Natural killer cell treated with Interleukin-12 subunit alpha and Interleukin-12 subunit beta and Interleukin-15 and Interleukin-18, amount 100 ng/mL, for 72 hours (primary cell): ENCODE measurements around the gene MAP1S. TPM values are rescaled to one million over a fixed set of nuclear protein-coding genes. Genes with fewer than 3 reads are reported as not detected.

Source experiments
- ATAC-seq, 2 donors: fragments of 150-1000 bp; cut with Tn5 transposase in 1 of 2; sonication (Bioruptor Pico), chemical (Tn5 transposase) in 1 of 2; 2 replicates each; pipeline ENCODE4 v1.10.0; 2021
- DNase-seq: peaks from one replicate; pipeline ENCODE4 v3.0.0; 2022; ENCODE audit warnings: low spot score
- H3K27ac Mint-ChIP-seq, 2 donors: 1 replicate in 1 of 2; 2 replicates in 1 of 2; pipeline ENCODE4 v1.8.0; 2022; ENCODE audit warnings: mixed read lengths in 2 of 2, mild to moderate bottlenecking in 1 of 2, moderate library complexity in 1 of 2
- H3K27me3 Mint-ChIP-seq, 2 donors: 1 replicate in 1 of 2; 2 replicates in 1 of 2; pipeline ENCODE4 v1.8.0; 2022; ENCODE audit warnings: mixed read lengths in 2 of 2
- H3K36me3 Mint-ChIP-seq: one replicate; pipeline ENCODE4 v1.8.0; 2022; ENCODE audit warnings: mixed read lengths
- H3K4me1 Mint-ChIP-seq, 2 donors: 1 replicate in 1 of 2; 2 replicates in 1 of 2; pipeline ENCODE4 v1.8.0; 2022; ENCODE audit warnings: low read depth in 2 of 2, mixed read lengths in 2 of 2, mild to moderate bottlenecking in 1 of 2
- H3K4me3 Mint-ChIP-seq: one replicate; pipeline ENCODE4 v1.8.0; 2022; ENCODE audit warnings: mixed read lengths
- H3K9me3 Mint-ChIP-seq: 2 replicates; pipeline ENCODE4 v1.8.0; 2022; ENCODE audit warnings: mixed read lengths
- total RNA-seq, 2 donors: library from RNA; stranded (reverse); gene quantifications; one replicate each; pipeline ENCODE4 v1.2.3, GENCODE V29; 2022

MAP1S gene, protein sequence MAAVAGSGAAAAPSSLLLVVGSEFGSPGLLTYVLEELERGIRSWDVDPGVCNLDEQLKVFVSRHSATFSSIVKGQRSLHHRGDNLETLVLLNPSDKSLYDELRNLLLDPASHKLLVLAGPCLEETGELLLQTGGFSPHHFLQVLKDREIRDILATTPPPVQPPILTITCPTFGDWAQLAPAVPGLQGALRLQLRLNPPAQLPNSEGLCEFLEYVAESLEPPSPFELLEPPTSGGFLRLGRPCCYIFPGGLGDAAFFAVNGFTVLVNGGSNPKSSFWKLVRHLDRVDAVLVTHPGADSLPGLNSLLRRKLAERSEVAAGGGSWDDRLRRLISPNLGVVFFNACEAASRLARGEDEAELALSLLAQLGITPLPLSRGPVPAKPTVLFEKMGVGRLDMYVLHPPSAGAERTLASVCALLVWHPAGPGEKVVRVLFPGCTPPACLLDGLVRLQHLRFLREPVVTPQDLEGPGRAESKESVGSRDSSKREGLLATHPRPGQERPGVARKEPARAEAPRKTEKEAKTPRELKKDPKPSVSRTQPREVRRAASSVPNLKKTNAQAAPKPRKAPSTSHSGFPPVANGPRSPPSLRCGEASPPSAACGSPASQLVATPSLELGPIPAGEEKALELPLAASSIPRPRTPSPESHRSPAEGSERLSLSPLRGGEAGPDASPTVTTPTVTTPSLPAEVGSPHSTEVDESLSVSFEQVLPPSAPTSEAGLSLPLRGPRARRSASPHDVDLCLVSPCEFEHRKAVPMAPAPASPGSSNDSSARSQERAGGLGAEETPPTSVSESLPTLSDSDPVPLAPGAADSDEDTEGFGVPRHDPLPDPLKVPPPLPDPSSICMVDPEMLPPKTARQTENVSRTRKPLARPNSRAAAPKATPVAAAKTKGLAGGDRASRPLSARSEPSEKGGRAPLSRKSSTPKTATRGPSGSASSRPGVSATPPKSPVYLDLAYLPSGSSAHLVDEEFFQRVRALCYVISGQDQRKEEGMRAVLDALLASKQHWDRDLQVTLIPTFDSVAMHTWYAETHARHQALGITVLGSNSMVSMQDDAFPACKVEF
- total RNA-seq, result 10 to 100 TPM; 71.0 to 75.6 TPM

DNA sequence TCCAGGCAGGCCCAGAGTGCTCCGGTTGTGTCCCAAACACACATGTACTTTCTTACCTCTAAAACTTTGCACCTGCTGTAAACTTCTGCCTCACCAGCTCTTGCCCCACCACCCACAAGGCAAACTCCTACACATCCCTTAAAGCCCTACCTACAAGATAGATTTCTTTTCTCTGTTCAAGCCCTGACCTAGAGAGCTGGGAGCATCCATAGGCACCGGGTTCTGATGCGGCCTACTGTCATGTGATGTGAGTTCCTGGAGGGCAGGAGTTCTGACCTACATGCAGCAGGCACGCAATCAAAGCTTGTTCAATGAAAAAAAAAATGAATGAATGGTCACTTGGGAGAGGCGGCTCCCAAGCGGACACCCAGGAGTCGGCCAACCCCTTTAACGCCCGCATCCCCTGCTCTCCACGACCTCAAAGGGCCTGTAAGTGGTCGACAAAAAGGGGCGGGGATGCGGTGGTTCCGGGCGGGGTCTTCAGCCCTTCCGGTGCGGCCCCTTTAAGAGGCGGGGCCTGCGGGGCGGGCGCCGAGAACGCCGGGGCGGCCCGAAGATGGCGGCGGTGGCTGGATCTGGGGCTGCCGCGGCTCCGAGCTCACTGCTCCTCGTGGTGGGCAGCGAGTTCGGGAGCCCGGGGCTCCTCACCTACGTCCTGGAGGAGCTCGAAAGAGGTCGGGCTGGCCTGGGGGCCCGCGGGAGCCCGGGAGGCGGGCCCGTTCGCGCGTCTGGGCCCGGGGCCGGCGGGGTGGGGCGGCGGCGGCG, at the start of gene MAP1S:
MAP1S (plus strand) TSS at position 534 of the 765 bp plus-strand sequence; CDS start at position 557, 23 bp downstream.
- Mint-ChIP-seq H3K36me3 (no peaks in the 10 kb centered on the region), H3K4me3 (peak within 1 kb of the TSS; percentile 99), H3K4me1 (peaks cover 35 to 36% of the 10 kb centered on the region in 2 donors), H3K27me3 (peaks cover 0 to 2% of the 10 kb centered on the region in 2 donors), H3K9me3 (no peaks in the 10 kb centered on the region), H3K27ac (peak within 1 kb of the TSS; percentile 77 to 87)
- DNase-seq (peak; percentile 77), ATAC-seq (peak; percentile 90 to 91)

DNA sequence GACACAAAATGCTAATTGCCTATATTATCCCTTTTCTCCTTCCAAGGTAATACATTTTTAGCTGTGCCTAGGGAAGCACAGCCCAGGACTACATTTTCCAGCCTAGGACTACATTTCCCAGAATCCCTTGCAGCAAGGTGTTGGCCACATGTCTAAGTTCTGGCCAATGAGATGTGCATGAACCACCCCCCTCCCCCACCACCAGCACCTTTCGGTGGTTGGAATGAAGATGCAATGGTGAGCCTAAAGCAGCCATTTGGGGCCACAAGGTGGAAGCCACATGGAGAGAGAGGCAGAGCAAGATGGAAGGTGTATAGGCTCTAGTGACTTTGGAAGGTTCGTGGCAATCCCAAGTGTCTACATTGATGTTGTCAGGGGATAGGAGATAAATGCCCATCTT, 47.4 kb upstream of the MAP1S start:
- H3K4me3 Mint-ChIP-seq, result no peak overlapping the region
- peaks cover 8 to 15% of the 10 kb centered on the region in 2 donors for H3K27me3 Mint-ChIP-seq
- H3K27ac Mint-ChIP-seq, result no peak overlapping the region
- ATAC-seq (peak in 1 of 2 donors; percentile 74), DNase-seq (peak; percentile 39)
- no peaks in the 10 kb centered on the region for H3K36me3 Mint-ChIP-seq
- no peaks in the 10 kb centered on the region for H3K9me3 Mint-ChIP-seq
- H3K4me1 Mint-ChIP-seq, result no peaks in the 10 kb centered on the region

DNA sequence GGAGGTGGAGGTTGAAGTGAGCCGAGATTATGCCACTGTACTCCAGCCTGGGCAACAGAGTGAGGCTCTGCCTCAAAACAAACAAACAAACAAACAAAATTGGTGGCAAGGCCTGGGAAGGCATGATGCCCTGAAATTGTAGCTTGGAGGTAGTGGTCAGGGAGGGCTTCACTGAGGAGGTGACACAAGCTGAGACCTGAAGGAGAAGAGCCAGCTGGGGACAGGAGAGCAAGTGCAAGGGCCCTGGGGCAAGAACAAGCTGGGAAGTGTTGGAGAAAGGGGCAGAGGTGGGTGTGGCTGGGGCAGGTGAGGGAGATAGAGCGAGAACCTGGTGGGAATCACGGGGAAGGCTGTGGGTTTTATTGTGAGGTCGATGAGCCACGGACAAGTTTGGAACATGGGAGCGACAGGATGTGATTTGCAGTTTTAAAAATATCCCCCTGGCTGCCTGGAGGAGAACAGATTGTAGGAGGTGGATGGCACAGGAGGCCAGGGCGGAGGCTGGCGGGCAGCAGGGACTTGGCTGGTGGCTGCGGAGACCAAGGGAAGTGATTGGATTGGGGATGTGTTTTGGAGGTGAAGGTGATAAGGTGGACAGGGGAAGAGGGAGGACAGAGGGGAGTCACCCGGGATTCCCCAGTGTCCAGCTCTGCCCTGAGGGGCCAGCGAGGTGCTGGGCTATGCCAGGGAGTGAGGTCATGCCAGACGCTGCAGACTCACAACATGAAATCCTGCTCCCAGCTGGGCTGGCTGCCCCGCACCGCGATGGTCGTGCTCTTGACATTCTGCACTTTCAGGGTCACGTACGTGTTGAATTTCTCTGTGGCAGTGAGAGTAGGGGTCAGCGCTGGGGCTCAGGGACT, 45.1 kb upstream of the MAP1S start:
- H3K4me1 Mint-ChIP-seq, result peaks cover 0 to 5% of the 10 kb centered on the region in 2 donors
- H3K9me3 Mint-ChIP-seq, result no peaks in the 10 kb centered on the region
- DNase-seq (peak; percentile 49), ATAC-seq (no peak)
- H3K36me3 Mint-ChIP-seq, result no peaks in the 10 kb centered on the region
- peaks cover 16 to 20% of the 10 kb centered on the region in 2 donors for H3K27me3 Mint-ChIP-seq
- H3K4me3 Mint-ChIP-seq, result no peak overlapping the region
- H3K27ac Mint-ChIP-seq, result no peak overlapping the region

DNA sequence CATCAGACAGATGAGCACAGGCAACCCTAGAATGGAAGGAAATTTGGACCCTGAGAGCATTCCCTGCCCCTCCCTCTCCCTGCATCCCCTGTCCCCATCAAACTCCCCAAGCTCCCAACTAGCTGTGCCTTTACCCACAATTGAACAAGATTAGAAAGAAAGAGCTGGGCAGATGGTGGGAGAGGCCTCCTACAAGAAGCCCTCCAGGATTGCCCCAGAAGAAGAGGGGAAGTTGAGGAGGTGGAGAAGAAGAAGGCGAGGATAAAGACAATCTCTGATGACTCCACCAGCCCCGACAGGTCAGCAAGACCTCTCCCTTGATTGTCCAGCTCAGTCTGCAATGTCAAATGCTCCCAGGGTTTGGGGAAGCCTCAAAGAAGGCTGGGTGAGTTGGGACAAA, 43.0 kb upstream of the MAP1S start:
- H3K4me3 Mint-ChIP-seq, result no peak overlapping the region
- H3K27me3 Mint-ChIP-seq, result peaks cover 16 to 24% of the 10 kb centered on the region in 2 donors
- peaks cover 12 to 13% of the 10 kb centered on the region in 2 donors for H3K4me1 Mint-ChIP-seq
- no peaks in the 10 kb centered on the region for H3K36me3 Mint-ChIP-seq
- DNase-seq (peak; percentile 5), ATAC-seq (no peak)
- no peaks in the 10 kb centered on the region for H3K9me3 Mint-ChIP-seq
- H3K27ac Mint-ChIP-seq, result peak overlapping the region in 1 of 2 donors; percentile 68

DNA sequence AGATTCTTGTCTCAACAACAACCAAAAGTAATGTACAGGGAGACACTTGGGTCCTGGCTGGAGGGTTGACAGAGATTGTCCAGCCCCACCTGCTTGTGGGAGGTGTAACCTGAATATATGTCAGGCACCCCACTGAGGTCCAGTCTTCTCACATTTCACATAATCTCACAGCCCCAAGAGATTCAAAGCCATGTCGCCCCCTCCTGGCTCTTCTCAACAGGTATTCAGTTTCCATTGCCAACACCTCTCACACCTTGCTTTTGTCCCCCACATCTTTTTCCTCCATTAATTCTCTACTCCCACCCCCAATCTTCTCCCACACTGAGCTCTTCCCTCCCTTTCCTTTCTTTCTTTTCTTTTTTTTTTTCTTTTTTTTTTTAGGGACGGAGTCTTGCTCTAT, 42.3 kb upstream of the MAP1S start:
- Mint-ChIP-seq H3K36me3 (no peaks in the 10 kb centered on the region), H3K4me3 (no peak overlapping the region), H3K27me3 (peaks cover 16 to 22% of the 10 kb centered on the region in 2 donors), H3K9me3 (no peaks in the 10 kb centered on the region), H3K4me1 (peaks cover 12 to 13% of the 10 kb centered on the region in 2 donors), H3K27ac (no peak overlapping the region)
- no peak for ATAC-seq
- no peak for DNase-seq

DNA sequence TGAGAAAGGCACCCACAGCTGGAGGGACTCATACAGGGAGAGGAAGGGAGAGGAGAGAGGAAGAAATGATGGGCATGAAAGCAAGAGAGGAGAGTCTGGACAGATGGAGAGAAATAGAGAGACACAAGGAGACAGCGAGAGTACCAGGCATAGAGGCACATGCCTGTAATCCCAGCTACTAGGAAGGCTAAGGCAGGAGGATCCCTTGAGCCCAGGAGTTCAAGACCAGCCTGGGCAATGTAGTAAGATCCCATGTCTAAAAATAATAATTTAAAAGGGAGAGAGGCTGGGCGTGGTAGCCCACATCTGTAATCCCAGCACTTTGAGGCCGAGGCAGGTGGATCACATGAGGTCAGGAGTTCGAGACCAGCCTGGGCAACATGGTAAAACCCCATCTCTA, 40.4 kb upstream of the MAP1S start:
- H3K36me3 Mint-ChIP-seq, result no peaks in the 10 kb centered on the region
- peak overlapping the region in 1 of 2 donors; percentile 68 for H3K27ac Mint-ChIP-seq
- DNase-seq (no peak), ATAC-seq (no peak)
- peaks cover 25 to 29% of the 10 kb centered on the region in 2 donors for H3K27me3 Mint-ChIP-seq
- no peaks in the 10 kb centered on the region for H3K9me3 Mint-ChIP-seq
- H3K4me1 Mint-ChIP-seq, result peaks cover 12 to 18% of the 10 kb centered on the region in 2 donors
- peak overlapping the region; percentile 49 for H3K4me3 Mint-ChIP-seq

DNA sequence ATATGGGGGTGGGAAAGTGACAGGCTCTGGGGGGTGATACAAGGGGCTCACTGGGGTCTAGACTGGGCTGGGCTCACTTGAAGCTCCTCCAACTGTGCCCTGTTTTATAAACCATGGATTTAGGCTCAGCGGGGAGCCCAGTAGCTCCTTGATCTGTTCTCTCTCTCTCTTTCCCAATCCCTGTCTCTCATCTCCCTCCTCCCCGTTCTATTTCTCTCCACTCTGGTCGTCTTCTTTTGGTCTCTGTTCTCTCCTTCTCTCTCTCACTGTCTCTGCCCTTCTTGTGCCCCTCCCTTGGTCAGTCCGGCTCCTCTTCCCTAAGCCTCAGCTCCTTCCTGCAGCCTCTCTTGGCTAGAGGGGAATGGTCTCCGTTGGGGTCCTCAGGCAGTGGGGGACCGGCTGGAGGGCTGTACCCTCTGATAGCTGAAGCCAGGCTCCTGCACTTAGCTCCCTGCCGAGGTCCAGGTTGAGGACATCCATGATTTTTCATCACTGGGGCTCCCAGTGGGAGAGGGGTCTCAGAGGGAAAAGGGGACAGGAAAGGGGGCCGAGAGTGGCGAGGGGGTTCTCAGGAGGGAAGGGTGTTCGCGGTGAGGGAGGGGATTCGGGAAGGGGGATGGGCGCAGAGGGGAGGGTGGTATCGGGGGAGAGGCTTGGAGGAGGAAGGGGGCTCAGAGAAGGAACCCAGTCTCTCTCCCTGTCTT, 39.6 kb upstream of the MAP1S start:
- Mint-ChIP-seq H3K4me3 (peak overlapping the region; percentile 68), H3K4me1 (peaks cover 12 to 18% of the 10 kb centered on the region in 2 donors), H3K9me3 (no peaks in the 10 kb centered on the region), H3K27ac (peak overlapping the region; percentile 73 to 84), H3K27me3 (peaks cover 27 to 33% of the 10 kb centered on the region in 2 donors), H3K36me3 (no peaks in the 10 kb centered on the region)
- ATAC-seq, result no peak
- peak; percentile 41 for DNase-seq

DNA sequence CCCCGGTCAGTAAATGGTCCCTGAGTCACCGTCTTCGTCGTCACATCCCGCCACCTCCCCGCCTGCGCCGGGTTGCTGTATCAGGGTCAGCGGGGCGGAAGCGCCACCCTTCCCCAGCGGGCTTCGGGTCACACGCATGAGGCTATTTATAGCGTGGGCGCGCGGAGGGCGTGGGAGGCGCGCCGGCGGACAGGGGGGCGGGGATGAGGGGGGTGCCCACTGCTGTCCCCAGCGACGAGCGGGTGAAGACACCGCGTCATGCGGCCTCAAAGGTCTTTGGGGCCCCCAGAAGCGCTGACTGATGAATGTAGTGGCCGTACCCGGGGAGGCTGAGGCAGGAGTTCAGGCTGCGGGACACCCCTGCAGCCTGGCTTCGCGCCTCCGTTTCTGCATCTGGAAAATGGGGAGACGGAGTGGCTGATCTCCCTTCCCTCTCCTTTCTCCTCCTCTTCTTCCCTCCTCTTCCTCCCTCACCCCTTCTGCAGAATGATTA, 39.0 kb upstream of the MAP1S start:
- ATAC-seq (peak; percentile 98), DNase-seq (peak; percentile 91)
- H3K27me3 Mint-ChIP-seq, result peaks cover 30 to 36% of the 10 kb centered on the region in 2 donors
- H3K36me3 Mint-ChIP-seq, result no peaks in the 10 kb centered on the region
- no peaks in the 10 kb centered on the region for H3K9me3 Mint-ChIP-seq
- peak overlapping the region; percentile 73 to 84 for H3K27ac Mint-ChIP-seq
- peaks cover 12 to 18% of the 10 kb centered on the region in 2 donors for H3K4me1 Mint-ChIP-seq
- H3K4me3 Mint-ChIP-seq, result peak overlapping the region; percentile 68

DNA sequence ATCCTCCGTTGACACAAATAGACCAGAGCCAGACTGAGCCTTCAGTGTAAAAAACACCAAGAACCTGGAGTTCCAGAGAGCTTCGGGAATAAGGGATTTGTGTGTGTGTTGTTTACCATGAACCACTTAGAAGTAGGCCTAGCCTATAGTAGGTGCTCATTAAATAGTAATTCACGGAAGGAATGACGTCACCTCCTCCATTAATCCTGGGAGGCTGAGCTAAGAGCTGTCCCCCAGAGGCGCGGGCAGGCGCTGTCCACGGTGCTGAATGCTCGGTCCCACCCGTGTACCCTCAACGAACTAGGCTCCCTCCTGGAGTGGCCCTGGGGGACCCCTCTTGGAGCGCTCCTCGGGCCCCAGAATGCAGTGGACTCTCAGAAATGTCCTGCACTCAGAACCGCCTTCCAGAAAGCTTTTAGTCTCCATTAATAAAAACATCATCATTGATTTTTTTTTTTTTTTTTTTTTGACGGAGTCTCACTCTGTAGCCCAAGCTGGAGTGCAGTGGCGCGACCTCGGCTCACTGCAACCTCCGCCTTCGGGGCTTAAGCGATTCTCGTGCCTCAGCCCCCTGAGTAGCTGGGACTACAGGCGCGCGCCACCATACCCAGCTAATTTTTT, 37.7 kb upstream of the MAP1S start:
- no peak for ATAC-seq

DNA sequence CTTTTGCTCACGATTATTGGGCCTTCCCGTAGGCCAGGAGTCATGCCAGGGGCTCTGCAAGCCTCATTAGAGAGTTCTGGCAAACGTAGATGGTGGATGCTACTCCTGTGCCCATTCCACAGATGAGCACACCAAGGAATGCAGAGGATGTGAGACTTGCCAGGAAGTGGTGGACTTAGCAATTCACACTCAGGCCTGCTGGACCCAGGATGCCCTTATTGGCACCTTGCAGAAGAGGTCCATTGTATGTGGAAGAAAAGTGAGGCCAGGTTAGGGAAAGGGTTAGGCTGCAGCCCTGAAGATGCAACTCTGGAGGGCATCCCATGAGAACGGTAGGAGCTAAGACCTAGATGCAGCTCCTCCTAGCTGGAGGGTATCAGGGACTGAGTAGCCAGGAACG, 37.0 kb upstream of the MAP1S start:
- Mint-ChIP-seq H3K27ac (no peak overlapping the region), H3K4me1 (peaks cover 12 to 21% of the 10 kb centered on the region in 2 donors), H3K9me3 (no peaks in the 10 kb centered on the region), H3K4me3 (no peak overlapping the region), H3K36me3 (no peaks in the 10 kb centered on the region), H3K27me3 (peaks cover 29 to 30% of the 10 kb centered on the region in 2 donors)
- ATAC-seq (no peak), DNase-seq (peak; percentile 22)

More for the DNA sequence above, 37.7 kb upstream of the MAP1S start:
- Mint-ChIP-seq H3K27me3 (peaks cover 29 to 30% of the 10 kb centered on the region in 2 donors), H3K4me1 (peaks cover 12 to 21% of the 10 kb centered on the region in 2 donors), H3K4me3 (peak overlapping the region; percentile 68), H3K36me3 (no peaks in the 10 kb centered on the region), H3K27ac (no peak overlapping the region), H3K9me3 (no peaks in the 10 kb centered on the region)
- peak; percentile 57 for DNase-seq

DNA sequence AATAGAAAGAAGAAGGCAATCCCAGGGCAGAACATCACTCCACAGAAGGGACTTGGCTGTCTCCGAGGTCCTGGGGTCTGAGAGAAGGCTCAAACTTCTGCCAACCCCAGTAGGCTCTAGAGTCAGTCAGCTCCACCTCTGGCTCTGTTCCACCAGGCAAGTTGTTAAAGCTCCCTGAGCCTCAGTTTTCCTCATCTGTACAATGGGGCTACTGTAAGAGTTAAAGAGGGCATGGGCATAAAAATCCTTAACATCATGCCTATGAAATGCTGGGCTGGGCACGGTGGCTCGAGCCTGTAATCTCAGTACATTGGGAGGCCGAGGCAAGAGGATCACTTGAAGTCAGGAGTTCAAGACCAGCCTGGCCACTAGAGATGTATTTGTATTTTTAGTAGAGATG, 36.2 kb upstream of the MAP1S start:
- Mint-ChIP-seq H3K27ac (no peak overlapping the region), H3K27me3 (peaks cover 29 to 30% of the 10 kb centered on the region in 2 donors), H3K4me1 (peaks cover 17 to 26% of the 10 kb centered on the region in 2 donors), H3K4me3 (no peak overlapping the region), H3K36me3 (no peaks in the 10 kb centered on the region), H3K9me3 (no peaks in the 10 kb centered on the region)
- DNase-seq (peak; percentile 20), ATAC-seq (no peak)
